GM21576 (cell line): ENCODE results near the gene MFF.
"Not testable (repeated sequence)": the region's sequence is repeated elsewhere in the genome, so short reads cannot be mapped to it uniquely, and the experiment has no call there.

Source experiments
- ATAC-seq: cut with Tn5 transposase; IDR thresholded peaks from one replicate; pipeline ENCODE4 v1.9.1; 2021; ENCODE audit warnings: mild to moderate bottlenecking, moderate library complexity; ENCODE audit not compliant: unreplicated experiment

The MFF gene

DNA sequence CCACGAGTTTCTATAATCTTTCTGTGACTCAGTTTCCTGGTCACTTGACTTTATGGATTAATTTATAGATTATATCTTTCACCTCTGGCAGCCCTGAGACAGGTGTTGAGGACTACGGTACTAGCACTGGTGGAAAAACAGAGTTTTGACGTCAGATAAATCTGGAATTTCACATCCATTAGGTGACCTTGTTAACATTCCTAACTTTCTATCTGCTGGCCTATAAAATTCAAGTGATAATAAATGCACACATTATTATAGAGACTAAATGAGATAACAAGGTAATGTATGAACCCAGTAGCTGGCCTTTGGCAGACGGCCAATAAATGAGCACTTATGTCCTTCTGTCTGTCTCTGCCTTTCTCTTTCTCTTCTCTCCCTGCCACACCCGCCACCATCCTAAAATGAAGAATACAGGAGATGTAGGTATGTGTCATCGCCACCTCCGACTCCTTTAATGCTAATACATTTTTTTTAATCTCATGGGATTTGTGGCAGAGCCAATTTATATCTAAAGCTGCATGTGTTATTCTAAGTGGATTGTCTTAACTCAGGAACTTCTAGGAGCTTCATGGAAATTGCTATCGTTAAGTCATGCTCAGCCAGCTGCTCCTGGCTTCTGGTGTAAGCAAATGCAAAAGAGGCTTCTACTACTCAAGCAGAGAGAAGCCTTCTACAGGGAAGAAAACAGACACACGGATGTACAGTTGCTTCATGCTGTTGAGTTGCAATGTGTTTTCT is 51.8 kb downstream of the MFF start:
- no peak for ATAC-seq

DNA sequence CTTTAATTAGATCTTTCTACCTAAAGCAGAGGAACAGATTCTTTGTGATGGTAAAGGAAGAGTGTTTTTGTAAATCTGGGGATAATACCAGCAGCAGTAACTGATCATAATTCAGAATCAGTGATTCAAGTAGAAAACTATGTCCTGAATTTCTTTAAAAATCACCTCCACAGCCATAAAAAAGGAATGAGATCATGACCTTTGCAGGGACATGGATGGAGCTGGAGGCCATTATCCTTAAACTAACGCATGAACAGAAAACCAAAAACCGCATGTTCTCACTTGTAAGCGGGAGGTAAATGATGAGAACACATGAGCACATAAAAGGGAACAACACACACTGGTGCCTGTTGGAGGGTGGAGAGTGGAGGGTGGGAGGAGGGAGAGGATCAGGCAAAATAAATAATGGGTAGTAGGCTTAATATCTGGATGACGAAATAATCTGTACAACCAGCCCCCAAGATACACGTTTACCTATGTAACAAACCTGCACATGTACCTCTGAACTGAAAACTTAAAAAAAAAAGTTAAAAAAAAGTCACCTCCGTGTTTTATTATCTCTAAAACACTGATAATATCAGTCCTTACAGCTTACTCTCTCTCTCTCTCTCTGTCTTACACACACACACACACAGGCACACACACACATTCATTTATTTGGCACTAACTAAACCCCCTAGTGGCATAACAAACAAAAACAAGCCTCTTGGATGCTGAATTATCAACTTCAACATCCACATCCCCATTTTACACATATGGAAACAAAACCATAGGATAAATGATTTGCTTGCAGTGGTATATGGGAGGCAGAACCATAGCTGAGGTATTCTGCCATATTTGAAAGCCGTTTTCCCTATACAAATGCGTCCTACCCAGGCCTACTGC is 52.7 kb downstream of the MFF start:
- ATAC-seq, result no peak

DNA sequence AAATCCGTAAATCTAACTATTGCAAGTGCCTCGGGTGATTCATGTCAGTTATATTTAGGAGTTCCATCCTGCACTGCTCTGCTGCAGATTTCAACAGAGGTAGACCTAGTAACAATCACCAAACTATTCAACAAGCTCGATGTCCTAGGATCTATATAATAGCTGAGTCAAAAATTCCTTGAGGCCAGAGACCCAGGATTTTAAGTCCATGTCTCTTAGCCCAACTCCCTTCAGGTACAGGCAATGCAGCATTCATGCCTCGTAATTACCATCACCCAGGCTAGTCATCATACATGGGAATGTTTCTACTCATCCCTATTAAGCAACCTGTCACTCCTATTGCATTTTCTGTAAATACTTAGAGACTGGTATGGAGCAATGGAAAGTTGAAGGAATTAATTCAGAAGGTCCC is 53.3 kb downstream of the MFF start:
- no peak for ATAC-seq

DNA sequence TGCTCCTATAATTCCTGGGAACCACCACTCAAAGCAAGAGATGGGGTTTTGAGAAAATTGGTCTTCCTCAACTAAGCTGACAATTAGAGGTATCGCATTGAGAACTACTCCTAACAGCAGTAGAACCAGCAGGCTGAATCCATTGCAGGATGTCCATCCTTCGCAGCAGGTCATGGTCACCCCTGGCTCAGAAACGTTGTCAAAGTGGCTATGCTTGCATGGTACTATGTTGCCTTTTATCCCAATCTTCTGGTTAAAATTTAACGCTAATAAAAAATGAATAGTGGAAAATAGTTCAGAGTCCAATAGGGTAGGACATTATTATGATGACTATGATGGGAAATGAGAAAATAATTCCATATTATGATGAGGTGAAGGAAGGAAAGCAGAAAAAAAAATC is 54.0 kb downstream of the MFF start, which contains the start of gene TM4SF20:
TSS of gene TM4SF20 (minus strand) at position 212 of the 400 bp plus-strand sequence. CDS start at position 174, 38 bp downstream.
- no peak for ATAC-seq

DNA sequence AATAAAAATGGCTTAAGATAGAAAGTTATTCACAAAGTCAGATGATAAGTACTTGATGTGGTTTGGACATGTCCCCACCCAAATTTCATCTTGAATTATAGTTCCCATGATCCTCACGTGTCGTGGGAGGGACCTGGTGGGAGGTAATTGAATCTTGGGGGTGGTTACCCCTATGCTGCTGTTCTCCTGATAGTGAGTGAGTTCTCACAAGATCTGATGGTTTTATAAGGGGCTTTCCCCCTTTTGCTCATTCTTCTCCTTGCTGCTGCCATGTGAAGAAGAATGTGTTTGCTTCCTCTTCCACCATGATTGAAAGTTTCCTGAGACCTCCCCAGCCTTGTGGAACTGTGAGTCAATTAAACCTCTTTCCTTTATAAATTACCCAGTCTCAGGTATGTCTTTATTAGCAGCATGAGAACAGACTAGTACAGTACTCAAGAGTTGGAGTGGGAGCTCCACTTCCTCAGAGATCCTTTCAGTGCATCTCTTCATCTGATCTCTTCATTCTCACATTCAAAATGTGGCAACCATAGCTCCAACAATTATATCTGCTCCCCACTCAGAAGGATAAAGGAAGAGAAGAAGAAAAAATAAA is 57.3 kb downstream of the MFF start:
- ATAC-seq, result not testable (repeated sequence)

DNA sequence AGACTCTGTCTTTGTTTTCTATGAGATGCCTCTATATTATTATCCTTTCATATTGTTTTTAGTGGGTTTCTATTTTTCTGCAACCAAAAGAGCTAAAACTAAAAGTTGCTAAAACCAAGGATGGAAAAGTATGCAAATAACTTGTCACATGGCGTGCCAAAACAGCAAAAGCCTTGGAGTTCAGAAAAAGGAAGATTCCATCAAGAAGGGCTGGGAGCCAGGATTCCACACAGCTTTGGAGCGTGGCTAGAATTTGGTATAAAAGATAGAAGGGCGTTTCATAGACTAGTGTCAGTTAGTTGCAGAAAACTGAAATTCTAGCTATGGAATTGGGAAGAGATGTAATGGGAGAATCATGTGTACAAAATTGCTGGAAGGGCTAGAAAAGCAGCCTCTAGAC is 58.6 kb downstream of the MFF start:
- ATAC-seq, result no peak

DNA sequence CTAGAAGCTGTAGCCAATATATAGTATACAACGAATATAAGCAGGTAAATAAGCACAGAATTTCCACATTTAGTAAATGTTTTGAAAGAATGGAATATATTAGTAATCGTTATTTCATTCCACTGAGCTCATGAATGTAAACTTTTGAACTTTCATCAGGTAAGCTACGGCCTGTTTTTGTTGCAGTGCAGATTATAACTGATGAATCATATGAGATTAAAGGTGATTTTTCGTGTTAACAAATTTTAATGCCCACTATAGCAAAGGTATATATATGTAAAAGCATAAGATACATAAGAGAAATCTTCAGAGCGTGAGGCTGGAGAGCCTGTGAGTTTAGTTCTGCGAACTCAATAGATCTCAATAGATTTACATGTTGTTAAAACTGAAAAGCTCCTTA is 61.6 kb downstream of the MFF start:
- no peak for ATAC-seq

DNA sequence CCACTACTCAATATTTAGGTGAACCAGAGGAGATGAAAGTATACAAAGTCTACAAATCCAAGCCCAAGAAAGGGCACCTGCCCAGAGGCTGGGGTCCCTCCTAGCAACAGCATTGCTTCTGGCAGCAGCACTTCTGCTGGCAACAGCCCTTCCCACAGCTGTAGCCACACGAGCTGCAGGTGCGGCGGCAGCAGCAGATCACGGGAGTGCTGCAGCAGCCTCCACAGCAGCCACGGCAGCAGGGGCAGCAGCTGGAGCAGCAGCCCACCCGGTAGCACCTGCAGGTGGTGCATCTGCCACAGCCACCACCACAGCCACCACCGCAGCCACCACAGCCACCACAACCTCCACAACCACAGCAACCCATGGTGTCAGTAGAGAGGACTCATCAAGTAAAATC is 62.5 kb downstream of the MFF start, which contains the start of gene SCYGR1:
TSS of gene SCYGR1 (minus strand) at position 367 of the 400 bp plus-strand sequence. CDS start at position 367, 0 bp downstream.
- ATAC-seq, result not testable (repeated sequence)

DNA sequence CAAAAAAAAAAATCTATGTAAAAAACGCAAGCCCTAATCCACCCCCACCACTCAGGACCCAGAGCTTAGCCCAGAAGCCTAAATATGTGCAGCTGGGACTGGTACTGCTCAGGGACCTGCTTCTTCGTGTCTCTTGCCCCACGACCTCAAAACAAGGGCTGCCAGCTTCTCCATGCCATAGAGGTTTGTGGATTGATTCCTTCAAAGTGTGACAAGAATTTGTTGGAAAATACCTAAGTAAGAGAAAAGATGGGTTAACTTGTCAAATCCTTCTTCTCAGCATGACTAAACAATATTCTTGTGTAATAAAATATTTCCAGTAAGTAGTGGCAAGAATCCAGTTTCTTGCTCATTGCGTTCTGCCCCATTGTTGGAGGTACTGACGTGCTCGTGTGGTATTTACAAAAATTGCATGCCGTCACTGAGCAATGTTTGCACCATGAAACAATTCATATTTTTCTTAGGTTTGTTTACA is 63.5 kb downstream of the MFF start:
- no peak for ATAC-seq

DNA sequence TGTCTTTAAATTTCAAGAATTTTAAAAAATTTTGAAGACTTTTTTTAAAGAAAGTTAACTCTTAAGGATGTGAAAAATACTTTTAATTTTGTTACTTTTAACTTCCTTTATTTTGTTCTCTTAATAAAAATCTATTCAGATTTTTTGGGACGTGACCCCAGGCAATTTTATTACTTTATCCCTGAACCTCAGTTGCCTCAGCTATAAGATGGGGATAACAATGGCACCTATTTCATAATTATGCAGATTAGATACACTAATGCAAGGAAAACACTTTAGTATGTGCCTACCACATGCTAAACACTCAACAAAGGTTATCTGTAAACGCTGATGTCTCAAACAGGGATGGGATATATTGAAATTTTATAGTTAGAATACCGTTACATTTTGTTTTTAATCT is 64.2 kb downstream of the MFF start:
- no peak for ATAC-seq

DNA sequence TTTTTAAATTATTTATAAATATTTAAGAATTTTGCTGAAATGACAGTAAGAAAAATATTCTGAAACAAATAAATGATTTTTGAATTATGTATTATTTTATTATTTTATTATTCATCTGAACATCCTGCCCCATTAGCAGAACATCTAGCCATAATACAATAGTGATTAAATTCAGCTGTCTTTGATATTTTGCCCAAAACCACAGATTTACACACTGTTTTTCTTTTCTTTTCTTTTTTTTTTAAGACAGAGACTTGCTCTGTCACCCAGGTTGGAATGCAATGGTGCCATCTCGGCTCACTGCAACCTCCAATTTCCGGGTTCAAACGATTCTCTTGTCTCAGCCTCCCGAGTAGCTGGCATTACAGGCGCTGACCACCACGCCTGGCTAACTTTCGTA is 64.6 kb downstream of the MFF start:
- ATAC-seq, result no peak

DNA sequence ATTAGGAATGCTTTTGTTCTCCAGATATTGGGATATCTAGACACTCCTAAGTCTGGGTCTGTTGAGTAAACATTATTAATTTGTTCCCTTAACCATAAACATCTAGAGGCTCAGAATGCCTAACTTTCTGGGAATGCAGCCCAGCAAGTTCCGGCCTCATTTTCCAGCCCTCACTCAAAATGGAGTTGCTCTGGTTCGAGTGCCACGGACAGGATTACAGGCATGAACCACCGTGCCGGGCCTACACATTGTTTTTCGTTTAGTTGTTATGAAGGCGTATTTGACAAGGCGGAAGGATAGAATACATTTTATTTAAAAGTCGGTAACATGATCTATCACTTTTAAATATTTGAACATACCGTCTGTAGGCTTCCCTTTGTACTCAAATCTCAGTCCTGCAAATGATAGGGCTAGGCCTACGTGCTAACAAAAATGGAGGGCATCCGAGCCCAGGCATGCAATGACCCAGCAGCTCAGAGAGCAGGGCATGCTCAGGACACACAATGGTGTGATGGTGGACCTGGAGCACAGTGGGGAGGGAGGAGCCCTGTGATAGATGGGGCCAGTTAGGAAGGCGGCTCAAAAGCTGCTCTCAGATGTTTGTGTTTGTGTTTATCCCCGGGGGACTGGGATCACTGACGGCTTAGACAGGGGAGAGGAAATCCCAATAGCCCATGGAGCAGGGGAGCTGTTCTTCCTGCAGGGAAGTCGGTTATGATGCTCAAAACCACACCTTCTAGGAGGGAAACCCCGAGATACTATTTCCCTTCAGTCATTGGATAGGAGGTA is 65.6 kb downstream of the MFF start:
- ATAC-seq, result no peak

DNA sequence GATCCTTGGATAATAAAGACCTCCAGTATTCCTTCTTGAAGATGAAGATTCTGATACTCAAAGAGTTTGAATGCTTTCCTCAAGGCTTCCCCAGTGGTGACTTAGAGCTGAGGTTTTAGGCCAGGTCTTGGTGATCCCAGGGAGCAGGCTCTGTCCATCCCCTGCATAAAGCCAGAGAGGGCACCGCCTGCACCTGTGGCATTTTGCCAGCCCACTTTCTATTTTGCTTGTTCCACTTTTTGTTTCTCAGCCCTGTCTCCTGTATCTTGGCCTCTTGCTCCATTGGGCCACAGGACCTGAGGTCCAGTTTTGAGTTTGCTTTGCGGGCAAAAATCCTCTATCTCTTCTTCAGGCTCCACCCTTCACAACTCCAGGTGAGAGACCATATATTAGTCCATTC is 69.3 kb downstream of the MFF start:
- no peak for ATAC-seq

DNA sequence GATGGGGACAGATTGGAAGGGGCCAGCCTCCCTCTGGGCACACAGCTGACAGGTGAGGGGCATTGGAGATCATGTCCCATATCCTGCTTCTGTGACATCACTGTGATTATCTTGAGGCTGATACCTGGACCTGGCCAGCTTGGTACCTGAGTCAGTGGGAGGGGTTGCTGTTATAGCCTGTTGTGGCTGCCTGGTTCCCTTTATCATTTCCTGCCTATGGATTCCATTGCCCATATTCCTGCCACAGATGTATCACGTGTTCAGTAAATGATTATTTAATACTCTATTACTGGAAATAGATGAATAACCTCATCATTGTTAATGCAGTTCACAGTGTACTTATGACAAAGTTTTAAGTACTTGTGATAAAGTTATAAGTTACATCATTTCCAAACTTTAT is 70.5 kb downstream of the MFF start:
- no peak for ATAC-seq

DNA sequence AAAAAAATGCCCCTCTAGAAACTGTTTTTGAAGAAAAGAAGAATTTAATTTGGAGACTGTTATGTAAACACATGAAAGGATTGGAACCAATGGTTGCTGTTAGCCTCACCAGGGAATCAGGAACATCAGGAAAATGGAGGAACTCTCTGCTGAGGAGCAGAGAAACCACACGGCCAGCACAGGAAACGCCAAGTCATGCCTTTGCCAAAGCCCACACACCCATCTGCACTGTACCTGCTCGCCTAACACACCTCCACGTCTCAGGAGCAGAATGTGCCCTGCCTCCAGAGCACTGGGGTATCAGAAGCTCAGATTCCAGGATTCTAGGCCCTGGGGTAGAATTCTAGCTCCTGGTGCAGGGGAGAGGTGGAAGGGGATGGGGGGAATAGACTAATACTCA is 72.5 kb downstream of the MFF start:
- no peak for ATAC-seq

DNA sequence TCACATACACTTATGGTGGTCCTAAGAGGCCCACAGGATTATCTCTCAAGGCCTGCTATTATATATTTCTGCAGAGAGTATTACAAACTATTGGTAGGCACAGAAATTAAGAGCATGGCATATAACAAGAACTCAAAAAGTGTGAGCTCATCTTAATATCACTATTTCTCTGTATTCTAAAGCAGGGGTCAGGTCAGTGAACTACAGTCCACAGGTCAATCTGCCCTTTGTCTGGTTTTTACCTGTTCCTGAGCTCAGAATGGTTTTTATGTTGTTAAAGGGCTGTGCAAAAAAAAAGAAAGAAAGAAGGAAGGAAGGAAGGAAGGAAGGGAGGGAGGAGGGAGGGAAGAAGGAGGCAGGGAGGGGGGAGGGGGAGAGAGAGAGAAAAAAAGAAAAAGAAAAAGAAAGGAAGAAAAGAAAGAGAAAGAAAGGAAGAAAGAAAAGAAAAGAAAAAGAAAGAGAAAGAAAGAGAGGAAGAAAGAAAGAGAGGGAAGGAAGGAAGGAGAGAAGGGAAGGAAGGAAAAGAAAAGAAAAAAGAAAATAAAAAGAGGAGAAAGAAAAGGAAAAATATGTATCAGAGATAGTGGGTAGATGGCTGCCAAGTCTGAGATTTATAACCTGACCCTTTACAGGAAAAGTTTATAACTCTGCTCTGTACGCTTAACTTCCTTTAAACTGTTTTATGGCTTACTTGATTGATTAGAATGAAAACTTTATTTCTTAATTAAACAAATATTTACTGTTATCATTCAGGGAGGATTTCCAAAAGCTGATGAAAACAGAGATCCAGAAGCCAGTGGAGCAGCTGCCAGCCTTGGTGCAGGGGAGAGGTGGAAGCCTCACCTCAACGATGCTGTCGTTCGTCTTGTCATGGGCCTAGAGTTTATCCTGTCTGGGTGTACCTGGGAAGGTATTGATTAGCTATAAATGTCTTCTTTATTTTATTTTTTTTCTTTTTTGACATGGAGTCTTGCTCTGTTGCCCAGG is 73.9 kb downstream of the MFF start:
- no peak for ATAC-seq

DNA sequence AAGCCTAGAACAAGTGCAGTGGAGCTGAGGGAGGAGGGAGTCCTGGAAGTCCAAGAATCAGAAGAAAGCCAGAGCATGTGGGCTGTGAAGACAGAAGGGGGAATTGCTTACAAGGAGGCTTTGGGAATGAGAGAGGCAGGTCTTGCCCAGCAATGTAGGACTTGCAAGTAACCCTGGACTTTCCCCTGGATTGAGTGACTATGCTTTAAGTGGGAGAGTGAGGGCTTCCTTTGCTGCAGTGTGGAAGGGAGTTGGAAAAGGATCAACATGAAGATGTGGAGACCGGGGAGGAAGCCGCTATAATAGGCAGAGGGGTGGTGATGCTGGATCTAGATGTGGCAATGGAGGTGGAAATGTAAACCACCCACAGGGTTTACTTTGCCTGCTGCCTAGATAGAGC is 76.5 kb downstream of the MFF start:
- ATAC-seq, result no peak

DNA sequence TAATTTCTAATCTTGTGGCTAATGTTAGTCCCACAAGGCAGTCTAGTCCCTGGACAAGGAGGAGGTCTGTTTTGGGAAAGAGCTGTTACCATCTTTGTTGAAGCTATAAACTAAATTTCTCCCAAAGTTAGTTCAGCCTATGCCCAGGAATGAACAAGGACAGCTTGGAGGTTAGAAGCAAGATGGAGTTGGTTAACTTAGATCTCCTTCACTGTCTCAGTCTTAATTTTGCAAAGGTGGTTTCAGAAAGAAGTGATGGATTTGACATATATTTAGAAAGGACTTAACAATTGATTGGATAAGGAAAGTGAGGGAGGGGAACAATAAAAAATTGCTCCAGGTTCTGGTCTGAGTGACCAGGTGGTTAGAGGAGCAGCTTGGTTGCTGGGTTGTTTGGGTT is 77.3 kb downstream of the MFF start:
- ATAC-seq, result no peak

DNA sequence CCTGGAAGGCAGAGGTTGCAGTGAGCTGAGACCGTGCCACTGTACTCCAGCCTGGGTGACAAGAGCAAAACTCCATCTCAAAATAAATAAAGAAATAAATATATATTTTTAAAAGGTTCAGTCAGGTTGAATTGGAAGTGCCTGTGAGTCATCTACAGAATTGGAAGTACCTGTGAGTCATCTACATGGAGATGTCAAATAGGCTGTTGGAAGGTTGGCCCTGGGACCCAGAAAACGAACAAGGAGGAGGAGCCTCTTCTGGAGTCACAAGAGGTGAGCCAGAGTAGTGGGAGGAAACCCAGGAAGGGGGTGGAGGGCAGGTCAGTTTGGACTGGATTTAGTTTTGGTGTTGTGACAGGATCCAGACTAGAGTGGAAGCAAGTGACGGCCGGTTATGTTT is 77.9 kb downstream of the MFF start:
- ATAC-seq, result no peak
